C4-2B (cell line): ENCODE measurements around the gene SPAG9.

Source experiments
- CTCF ChIP-seq: fragments of 450-650 bp; conservative IDR thresholded peaks from 2 replicates; pipeline ENCODE4 v1.5.1; 2017; ENCODE audit warnings: mild to moderate bottlenecking
- ZFX ChIP-seq: fragments of 450-650 bp; IDR thresholded peaks from 2 replicates; pipeline ENCODE4 v1.6.1; 2017

GRCh38 chr17:50956409-50956749 lies 164.3 kb downstream of the SPAG9 start:
- TF ChIP-seq CTCF, result no peak
- TF ChIP-seq ZFX, result no peak
